GM19397 (cell line): ENCODE measurements around the gene OPN1MW.
"Not testable (repeated sequence)": the region's sequence is repeated elsewhere in the genome, so short reads cannot be mapped to it uniquely, and the experiment has no call there.

Source experiments
- ATAC-seq: cut with Tn5 transposase; IDR thresholded peaks from one replicate; pipeline ENCODE4 v1.9.1; 2021; ENCODE audit warnings: mild to moderate bottlenecking, moderate library complexity; ENCODE audit not compliant: unreplicated experiment

The OPN1MW gene

DNA sequence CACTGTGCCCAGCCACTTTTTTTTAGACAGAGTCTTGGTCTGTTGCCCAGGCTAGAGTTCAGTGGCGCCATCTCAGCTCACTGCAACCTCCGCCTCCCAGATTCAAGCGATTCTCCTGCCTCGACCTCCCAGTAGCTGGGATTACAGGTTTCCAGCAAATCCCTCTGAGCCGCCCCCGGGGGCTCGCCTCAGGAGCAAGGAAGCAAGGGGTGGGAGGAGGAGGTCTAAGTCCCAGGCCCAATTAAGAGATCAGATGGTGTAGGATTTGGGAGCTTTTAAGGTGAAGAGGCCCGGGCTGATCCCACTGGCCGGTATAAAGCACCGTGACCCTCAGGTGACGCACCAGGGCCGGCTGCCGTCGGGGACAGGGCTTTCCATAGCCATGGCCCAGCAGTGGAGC lies at the start of gene OPN1MW:
Gene OPN1MW, plus strand, starts transcription at position 301 of the 400 bp plus-strand sequence. Its CDS starts 82 bp downstream, at position 383.
- not testable (repeated sequence) for ATAC-seq

DNA sequence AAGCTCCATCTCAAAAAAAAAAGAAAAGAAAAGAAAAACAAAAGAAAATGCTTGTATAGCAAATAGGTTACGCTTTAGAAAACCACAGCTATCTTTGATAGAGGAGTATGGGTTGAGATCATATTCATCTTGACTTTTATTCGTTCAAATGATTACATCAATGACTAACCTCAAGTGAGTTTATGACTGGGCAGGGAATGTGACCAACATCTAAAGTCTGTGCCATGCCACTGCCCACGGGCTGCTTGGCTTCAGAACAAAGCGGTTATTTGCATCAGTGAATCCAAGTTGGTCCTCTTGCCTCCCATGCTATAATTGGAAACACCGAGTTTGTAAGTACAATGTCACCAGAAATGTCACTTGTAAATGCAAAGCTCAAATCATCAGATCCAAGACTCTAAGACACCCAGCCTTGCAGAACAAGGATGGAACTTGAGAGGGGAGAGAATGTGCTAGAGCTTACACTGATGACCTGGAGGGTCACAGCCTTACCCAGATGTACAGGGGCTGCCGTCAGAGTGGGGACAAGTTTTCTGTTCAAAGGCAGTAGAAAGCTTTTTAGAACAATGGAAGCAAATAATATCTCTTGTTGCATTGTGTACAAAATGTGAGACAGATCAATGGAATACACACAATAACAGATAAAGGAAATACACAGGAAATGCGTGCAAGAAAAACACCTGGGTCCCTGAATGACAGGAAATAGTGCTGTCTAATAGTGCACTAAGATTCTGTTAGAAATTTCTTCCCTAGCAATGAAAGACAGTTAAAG lies 46.8 kb upstream of the OPN1MW start:
- no peak for ATAC-seq

DNA sequence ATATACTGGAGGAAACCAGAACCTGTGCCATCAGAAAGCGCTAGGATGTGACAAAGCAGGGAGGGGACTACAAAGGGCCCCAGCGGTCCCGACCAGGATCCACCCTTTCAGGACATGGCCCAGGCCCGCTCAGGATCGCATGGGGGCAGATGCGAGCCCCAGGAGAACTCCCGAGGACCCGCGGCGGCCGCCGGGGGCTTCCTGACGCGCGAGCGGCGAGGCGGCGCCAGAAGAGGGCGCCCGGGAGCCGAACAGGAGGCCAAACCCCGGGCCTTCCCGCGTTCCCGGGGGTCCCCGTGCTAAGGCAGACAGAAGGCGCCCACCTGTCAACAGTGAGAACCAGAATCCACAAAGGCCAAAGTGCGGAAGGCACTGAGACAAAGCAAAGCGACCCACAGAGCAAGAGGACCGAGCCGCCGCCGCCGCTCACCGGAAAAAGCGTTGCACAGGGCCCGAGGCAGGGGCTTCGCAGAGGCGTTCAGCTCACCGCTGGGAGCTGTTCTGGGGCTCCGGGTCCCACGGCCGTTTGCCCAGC lies 45.7 kb upstream of the OPN1MW start:
- ATAC-seq, result no peak

DNA sequence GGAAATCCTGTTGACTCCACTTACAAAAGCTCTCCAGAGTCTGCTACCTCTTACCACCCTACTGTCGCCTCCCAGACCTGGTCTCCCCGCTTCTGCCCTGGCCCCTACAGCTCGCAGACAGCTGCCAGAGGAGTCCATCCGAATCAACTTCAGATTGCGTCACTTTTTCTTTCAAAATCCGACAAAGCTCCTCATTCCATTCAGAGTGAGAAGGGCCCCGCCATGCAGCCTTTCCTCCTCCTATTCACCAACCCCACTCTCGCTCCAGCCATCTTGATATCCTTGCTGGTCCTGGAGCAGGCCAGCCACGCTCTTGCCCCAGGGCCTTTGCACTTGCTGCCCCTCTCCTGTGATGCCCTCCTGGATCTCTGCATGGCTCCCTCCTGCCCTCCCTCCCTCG lies 43.5 kb upstream of the OPN1MW start:
- no peak for ATAC-seq

DNA sequence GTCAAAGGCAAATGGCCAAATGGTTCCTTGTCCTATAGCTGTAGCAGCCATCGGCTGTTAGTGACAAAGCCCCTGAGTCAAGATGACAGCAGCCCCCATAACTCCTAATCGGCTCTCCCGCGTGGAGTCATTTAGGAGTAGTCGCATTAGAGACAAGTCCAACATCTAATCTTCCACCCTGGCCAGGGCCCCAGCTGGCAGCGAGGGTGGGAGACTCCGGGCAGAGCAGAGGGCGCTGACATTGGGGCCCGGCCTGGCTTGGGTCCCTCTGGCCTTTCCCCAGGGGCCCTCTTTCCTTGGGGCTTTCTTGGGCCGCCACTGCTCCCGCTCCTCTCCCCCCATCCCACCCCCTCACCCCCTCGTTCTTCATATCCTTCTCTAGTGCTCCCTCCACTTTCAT lies 42.2 kb upstream of the OPN1MW start:
- ATAC-seq, result no peak

DNA sequence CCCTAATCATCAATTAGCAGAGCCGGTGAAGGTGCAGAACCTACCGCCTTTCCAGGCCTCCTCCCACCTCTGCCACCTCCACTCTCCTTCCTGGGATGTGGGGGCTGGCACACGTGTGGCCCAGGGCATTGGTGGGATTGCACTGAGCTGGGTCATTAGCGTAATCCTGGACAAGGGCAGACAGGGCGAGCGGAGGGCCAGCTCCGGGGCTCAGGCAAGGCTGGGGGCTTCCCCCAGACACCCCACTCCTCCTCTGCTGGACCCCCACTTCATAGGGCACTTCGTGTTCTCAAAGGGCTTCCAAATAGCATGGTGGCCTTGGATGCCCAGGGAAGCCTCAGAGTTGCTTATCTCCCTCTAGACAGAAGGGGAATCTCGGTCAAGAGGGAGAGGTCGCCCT lies 41.7 kb upstream of the OPN1MW start:
- ATAC-seq, result no peak

DNA sequence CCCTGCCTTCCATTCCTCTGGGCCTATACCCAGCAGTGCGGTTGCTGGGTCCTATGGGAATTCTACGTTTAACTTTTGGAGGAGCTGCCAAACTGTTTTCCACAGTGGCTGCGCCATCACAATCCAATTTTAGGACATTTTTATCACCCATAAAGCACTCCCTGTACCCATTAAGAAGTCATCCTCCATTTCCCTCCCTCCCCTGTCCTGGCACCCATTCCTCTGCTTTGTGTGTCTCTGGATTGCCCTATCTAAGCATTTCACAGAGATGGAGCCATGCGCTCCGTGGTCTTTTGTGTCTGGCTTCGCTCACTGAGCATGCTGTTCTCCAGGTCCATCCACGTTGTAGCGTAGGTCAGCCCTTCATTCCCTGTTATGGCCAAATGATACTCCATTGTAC lies 40.0 kb upstream of the OPN1MW start:
- no peak for ATAC-seq

DNA sequence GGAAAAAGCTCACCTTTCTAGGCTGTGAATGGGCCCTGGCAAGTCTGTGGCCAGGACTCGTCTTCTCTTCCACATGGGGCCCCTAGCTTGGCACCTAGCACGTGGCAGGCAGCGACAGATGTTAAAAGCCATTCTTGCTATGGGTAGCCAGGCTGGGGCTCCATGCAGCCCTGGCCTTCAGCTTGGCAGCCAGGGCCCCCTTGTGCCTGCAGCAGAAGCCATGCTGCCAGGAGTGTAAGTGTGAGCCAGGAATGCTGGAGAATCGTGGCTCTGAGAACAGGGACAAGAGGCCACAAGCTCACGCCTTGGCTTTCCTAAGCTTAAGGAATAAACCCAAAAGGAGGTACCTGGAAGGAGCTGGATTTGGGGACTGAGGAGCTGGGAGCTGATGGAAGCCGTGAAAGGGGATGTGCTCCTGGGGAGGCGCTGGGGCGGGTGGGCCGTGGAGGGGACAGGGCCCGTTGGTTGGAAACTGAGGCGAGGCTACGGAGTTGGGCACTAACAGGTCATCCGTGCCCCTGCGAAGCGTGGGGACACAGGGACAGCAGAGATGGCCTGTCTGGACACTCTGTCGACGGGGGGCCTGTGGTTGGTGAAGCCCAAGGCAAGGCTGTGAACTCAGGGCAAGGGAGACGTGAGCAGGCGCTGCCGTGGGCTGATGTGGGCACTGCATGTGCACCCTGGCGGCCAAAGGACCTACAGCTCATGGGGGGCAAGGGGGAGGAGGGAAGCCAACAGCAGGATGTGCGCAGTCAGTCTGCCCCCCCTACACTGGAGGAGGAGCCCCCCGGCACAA lies 39.2 kb upstream of the OPN1MW start:
- no peak for ATAC-seq

DNA sequence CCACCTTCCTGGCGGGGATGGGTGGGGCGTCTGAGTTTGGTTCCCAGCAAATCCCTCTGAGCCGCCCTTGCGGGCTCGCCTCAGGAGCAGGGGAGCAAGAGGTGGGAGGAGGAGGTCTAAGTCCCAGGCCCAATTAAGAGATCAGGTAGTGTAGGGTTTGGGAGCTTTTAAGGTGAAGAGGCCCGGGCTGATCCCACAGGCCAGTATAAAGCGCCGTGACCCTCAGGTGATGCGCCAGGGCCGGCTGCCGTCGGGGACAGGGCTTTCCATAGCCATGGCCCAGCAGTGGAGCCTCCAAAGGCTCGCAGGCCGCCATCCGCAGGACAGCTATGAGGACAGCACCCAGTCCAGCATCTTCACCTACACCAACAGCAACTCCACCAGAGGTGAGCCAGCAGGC lies 38.4 kb upstream of the OPN1MW start, which contains the start of gene OPN1LW:
Gene OPN1LW, plus strand, starts transcription at position 234 of the 400 bp plus-strand sequence. Its CDS starts 41 bp downstream, at position 275.
- not testable (repeated sequence) for ATAC-seq

DNA sequence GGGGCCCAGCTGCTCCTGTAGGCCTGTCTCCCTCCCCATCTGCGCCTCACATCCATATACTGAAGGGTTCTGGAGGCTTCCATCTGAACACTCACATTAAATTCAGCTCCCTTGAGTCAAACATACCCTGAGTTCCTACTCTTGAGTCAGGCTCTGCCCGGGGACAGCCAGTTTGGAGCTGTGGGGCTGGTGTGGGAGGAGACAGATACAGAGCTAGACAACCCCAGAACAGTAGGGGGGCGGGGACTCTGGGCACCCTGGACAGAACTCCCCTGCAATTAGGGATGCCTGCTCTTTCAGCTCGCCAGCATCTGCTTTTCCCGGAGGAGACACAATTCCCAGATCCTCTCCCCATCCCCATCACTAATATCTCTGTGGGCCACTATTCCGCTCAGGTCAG lies 31.4 kb upstream of the OPN1MW start:
- ATAC-seq, result not testable (repeated sequence)

DNA sequence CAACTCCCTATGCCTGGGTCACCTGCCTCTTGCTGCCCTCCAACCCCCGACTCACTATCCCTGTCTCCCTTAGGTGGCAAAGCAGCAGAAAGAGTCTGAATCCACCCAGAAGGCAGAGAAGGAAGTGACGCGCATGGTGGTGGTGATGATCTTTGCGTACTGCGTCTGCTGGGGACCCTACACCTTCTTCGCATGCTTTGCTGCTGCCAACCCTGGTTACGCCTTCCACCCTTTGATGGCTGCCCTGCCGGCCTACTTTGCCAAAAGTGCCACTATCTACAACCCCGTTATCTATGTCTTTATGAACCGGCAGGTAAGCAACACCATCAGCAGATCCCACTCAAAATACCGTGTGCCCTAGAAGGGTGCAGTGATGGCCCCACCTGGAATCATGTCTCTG lies 26.2 kb upstream of the OPN1MW start:
- ATAC-seq, result not testable (repeated sequence)

DNA sequence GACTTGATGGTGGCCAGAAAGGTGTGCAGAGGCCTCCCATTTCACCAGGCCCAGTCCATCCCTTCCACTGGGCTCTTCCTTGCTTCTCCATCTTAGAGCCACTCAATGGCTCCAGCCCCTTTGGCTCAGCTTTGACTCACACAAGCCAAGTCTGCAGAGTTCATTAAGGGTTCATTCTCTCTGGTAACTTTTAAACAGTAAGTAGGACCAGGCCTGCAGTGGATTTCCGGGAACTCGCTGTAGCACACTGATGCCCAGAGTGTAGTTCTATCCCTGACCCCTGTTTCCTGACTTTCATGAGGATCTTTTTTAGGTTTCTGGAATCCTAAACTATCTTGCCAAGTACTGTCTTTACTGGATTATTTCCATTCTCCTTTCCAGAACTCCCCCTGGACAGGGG lies 25.2 kb upstream of the OPN1MW start:
- not testable (repeated sequence) for ATAC-seq

DNA sequence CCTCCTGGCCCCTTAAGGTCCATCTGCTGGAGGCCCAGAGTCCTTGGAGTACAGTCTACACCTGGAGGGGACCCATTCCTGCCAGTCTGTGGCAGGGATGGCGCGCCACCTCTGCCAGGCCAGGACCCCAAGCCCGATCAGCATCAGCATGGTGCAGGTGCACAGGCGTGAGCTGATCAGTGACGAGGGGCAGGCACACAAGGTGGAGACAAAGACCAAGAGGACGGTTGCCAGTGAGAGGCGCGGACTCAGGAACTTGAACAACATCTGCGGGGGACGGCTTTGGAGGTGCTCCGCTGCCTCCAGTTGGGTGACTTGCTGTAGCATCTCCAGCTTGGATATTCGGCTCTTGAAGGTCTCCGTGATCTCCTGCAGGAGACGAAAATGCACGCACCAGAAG lies 23.1 kb upstream of the OPN1MW start:
- ATAC-seq, result not testable (repeated sequence)

DNA sequence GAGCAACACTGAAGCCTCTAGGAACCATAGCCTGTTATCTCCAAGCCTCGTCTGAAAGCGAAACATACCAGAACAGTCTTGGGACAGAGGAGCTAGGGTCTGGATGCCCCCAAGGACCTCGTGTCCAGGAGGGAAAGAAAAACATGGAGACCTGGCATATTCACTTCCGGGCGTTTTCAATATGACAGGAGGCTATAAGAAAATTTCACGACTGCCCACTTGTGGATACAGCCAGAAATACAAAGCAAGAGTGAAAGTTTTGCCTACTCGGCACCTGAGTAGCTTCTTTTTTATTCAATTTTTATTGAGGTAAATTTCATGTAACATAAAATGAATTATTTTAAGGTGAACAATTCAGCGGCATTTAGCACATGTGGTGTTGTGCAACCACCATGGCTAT lies 17.5 kb upstream of the OPN1MW start:
- ATAC-seq, result not testable (repeated sequence)

DNA sequence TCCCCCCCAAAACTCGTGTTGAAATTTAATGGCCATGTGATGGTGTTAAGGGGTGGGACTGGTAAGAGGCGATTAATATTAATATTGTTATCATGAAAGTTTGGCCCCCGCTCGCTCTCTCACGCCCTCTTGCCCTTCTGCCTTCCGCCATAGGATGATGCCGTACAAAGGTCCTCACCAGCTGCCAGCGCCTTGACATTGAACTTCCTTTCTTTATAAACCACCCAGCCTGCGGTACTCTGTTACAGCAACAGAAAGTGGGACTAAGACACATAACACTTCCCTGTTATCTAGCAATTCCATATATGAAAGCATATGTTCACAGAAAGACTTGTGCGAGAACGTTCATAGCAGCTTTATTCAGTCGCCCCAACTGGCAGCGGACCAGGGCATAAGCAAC lies 14.0 kb upstream of the OPN1MW start:
- ATAC-seq, result not testable (repeated sequence)

DNA sequence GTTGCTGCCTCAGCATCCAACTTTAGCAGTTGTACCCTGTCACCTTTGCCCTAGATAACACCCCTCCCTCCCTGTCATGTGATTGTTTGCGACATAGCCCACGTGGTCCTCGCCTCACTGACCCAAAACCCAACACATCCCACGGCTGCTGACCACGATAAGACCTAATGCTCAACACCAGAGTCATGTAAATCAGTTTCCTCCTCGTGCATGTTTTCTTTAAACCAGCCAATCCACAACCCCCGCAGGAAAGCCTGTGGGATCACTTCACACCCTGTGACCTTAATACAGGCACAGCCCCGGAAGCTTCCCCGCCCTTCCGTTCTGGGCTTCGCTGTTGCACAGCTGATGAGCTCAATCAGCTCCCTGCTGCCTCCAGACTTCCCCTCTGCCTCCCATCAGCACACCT lies 9.9 kb upstream of the OPN1MW start:
- ATAC-seq, result not testable (repeated sequence)

DNA sequence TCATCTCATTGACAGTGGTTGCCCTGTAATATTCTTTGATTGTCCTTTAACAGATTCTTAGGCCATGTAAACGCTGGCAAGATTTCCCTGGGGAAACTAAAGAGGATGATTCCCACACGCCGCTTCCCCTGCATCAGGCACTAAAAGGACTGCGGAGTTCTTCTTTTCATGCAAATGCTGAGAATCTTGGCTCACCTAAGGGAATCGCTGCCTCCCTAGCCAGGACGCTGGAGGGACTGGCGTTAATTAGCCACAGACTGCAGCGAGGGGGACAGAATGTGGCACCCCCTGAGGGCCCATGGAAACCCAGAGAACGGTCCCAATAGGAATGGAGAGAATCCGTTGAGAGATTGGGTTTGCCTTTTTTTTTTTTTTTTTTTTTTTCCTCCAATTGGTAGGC lies 8.0 kb upstream of the OPN1MW start:
- not testable (repeated sequence) for ATAC-seq

DNA sequence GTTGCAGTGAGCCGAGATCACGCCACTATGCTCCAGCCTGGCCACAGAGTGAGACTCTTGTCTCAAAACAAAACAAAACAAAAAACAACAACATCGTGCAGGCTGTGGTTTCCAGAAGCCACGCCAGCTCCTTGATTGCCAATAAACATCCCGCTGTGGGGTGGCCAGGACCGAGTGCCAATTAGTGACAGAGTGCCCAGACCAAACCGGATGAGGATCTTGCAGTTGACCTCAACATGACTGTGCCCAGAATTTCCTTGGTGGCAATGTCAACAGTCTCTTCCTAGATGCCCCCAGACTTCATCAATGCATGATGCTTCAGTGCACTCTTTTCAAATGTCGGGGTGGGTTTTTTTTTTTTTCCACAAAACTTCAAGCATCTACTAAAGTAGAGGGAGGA lies 1.4 kb downstream of the OPN1MW start:
- not testable (repeated sequence) for ATAC-seq

DNA sequence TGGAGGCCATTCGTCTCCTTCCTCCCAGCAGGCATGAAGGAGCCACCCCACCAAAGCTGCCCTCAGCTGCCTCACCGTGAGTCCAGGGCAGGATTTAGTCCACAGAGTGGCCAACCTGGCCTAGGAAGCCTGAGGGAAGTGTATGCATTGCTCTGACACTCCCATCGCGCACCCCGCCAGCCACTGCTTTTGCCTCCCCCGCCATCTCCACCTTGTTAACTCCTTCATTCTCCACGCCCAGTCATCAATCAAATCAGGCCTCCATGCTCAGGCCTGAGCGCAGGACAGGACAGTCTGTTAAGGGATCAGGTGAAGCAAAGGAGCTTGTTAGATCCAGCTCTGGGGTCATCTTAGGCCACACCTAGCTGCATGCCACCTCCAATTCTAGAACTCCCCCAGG lies 10.4 kb downstream of the OPN1MW start:
- ATAC-seq, result not testable (repeated sequence)

DNA sequence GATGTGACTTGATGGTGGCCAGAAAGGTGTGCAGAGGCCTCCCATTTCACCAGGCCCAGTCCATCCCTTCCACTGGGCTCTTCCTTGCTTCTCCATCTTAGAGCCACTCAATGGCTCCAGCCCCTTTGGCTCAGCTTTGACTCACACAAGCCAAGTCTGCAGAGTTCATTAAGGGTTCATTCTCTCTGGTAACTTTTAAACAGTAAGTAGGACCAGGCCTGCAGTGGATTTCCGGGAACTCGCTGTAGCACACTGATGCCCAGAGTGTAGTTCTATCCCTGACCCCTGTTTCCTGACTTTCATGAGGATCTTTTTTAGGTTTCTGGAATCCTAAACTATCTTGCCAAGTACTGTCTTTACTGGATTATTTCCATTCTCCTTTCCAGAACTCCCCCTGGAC lies 11.9 kb downstream of the OPN1MW start:
- not testable (repeated sequence) for ATAC-seq

DNA sequence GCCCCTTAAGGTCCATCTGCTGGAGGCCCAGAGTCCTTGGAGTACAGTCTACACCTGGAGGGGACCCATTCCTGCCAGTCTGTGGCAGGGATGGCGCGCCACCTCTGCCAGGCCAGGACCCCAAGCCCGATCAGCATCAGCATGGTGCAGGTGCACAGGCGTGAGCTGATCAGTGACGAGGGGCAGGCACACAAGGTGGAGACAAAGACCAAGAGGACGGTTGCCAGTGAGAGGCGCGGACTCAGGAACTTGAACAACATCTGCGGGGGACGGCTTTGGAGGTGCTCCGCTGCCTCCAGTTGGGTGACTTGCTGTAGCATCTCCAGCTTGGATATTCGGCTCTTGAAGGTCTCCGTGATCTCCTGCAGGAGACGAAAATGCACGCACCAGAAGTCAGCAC lies 14.1 kb downstream of the OPN1MW start:
- not testable (repeated sequence) for ATAC-seq
